ENCODE data around the gene ADCY3.

DNA sequence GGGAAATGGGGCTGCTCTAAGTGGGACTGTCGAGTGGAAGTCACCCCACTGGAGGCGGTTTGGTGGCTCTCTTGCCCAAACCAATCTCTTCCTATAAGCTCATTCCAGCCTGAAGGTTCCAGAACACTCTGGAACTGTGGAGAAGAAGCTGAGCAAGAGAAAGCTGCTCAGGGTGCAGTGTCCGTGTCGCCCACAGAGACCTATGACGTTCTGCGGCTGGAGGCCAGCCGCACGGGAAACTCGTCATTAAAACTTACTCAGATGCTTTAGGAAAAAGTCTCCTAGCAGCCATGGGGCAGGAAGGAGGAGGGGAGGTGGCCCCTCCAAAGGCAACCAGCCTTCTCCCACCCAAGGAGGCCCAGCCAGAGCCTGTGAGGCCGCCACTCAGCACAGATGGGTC is 41.7 kb downstream of the ADCY3 start:
- no peak for TF ChIP-seq ELF1 (IDR thresholded peaks at IDR 0.05; ENCODE audit: borderline replicate concordance, low read depth)
- TF ChIP-seq, protein P1, sequence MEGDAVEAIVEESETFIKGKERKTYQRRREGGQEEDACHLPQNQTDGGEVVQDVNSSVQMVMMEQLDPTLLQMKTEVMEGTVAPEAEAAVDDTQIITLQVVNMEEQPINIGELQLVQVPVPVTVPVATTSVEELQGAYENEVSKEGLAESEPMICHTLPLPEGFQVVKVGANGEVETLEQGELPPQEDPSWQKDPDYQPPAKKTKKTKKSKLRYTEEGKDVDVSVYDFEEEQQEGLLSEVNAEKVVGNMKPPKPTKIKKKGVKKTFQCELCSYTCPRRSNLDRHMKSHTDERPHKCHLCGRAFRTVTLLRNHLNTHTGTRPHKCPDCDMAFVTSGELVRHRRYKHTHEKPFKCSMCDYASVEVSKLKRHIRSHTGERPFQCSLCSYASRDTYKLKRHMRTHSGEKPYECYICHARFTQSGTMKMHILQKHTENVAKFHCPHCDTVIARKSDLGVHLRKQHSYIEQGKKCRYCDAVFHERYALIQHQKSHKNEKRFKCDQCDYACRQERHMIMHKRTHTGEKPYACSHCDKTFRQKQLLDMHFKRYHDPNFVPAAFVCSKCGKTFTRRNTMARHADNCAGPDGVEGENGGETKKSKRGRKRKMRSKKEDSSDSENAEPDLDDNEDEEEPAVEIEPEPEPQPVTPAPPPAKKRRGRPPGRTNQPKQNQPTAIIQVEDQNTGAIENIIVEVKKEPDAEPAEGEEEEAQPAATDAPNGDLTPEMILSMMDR (IDR thresholded peaks at IDR 0.05 in 2 of 3, conservative IDR thresholded peaks at IDR 0.05 in 1 of 3; ENCODE audit: borderline replicate concordance in 1 of 3, insufficient read depth in 1 of 3, low read depth in 2 of 3, low read length in 2 of 3) = no peak
- no peak for TF ChIP-seq POLR2A (IDR thresholded peaks at IDR 0.05; ENCODE audit: borderline replicate concordance, extremely low read depth, insufficient read depth, insufficient read length)
- no peak for TF ChIP-seq EZH2phosphoT487 (IDR thresholded peaks at IDR 0.05; ENCODE audit: borderline replicate concordance)
- no peak for TF ChIP-seq MAX (IDR thresholded peaks at IDR 0.05)
- no peak for TF ChIP-seq SP1 (IDR thresholded peaks at IDR 0.05; ENCODE audit: low read depth)
- no peak for TF ChIP-seq JUND (IDR thresholded peaks at IDR 0.05)
- no peak for TF ChIP-seq EZH2 (IDR thresholded peaks at IDR 0.05)
- no peak for TF ChIP-seq ZNF274 (IDR thresholded peaks at IDR 0.05; ENCODE audit: low read depth, low read length)
- TF ChIP-seq POLR2AphosphoS5 (IDR thresholded peaks at IDR 0.05; ENCODE audit: low read depth, low read length) = no peak
- TF ChIP-seq TCF7L2 (IDR thresholded peaks at IDR 0.05; ENCODE audit: borderline replicate concordance, extremely low read depth, insufficient read depth, insufficient read length) = no peak
- TF ChIP-seq YY1 (IDR thresholded peaks at IDR 0.05; ENCODE audit: extremely low read depth, insufficient replicate concordance, low read depth, low read length) = no peak
- TF ChIP-seq CEBPB (IDR thresholded peaks at IDR 0.05; ENCODE audit: low read depth) = no peak

All from HCT116 (cell line).